Measurements from ENCODE around the gene KRTAP12-3.

DNA sequence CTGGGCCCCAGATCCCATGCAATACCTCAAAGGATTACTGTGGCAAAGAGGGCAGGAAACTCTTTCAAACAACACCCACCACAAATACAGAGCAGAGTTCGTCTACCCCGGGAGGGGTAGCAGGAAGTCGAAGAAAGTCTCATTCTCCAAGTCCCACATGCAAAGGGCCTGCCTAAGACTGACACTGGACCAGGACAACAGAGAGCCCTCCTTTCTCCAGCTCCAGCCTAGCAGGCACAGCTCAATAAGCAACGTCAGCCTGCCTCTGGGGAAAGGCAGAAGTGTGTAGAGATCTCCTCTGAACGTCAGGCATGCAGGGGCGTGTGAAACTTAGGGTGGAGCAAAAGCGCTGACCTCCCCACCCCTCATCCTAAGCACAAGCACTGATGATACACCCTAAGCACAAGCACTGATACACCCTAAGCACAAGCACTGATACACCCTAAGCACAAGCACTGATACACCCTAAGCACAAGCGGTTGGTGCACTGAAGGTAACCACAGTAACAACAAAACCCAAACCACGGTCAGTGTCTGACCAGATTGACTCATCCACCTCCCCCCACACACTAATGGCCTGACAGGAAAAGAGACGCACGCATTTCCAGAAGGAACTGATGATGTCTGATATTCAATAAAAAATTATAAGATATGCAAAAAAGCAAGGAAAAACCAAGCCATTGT is 1.3 kb downstream of the KRTAP12-3 start:
- TF ChIP-seq, protein P1, sequence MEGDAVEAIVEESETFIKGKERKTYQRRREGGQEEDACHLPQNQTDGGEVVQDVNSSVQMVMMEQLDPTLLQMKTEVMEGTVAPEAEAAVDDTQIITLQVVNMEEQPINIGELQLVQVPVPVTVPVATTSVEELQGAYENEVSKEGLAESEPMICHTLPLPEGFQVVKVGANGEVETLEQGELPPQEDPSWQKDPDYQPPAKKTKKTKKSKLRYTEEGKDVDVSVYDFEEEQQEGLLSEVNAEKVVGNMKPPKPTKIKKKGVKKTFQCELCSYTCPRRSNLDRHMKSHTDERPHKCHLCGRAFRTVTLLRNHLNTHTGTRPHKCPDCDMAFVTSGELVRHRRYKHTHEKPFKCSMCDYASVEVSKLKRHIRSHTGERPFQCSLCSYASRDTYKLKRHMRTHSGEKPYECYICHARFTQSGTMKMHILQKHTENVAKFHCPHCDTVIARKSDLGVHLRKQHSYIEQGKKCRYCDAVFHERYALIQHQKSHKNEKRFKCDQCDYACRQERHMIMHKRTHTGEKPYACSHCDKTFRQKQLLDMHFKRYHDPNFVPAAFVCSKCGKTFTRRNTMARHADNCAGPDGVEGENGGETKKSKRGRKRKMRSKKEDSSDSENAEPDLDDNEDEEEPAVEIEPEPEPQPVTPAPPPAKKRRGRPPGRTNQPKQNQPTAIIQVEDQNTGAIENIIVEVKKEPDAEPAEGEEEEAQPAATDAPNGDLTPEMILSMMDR (IDR thresholded peaks at IDR 0.05; ENCODE audit: borderline replicate concordance, extremely low read depth, low read length, poor library complexity, severe bottlenecking), result no peak
- no peak for TF ChIP-seq EZH2 (IDR thresholded peaks at IDR 0.05; ENCODE audit: borderline replicate concordance, low read depth, low read length, severe bottlenecking)

All from DND-41 (cell line).